Measurements from ENCODE around the gene BBS12. TPM values are rescaled to one million over a fixed set of nuclear protein-coding genes. Genes with fewer than 3 reads are reported as not detected.

BBS12 gene
- total and polyA plus RNA-seq, 2 experiments from 2014 or later: 5.2 to 7.1 TPM

DNA sequence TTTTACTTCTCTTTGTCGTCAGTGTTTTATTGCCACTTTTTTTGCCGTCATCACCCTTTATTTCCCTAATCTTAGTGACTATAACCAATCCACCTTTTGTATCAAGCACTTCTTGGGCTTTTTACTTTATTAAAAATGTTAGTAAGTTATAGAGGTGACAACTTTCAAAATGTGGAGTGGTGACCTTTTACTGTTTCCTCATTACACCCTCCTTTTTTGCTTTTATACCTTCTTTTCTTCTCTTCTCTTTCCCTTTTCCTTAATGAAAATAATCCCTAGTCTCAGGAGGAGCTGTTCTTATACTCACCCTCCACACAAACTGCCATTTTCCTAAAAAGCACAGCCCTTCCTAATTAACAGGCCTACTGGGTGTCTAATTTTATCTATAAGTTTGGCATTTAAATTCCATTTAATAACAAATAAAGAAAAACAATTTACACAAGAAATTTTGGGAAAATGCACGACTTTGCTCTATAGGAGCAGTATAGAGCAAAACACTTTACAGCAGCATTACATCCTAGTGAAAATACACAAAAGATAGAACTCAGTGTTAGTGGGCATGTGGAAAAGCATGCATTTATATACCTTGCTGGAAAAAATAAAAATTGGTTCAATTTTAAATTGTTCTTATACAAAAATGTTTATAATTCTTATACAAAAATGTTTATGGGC lies 27.3 kb downstream of the BBS12 start:
- Histone ChIP-seq H3K4me2 (ENCODE audit: unreplicated experiment) (peak overlapping the region; percentile 50), H3K36me3 (ENCODE audit: low read depth) (no peaks in the 10 kb centered on the region), H3K4me1 (ENCODE audit: insufficient read depth) (peaks cover 55% of the 10 kb centered on the region), H4K20me1 (ENCODE audit: insufficient read depth) (no peaks in the 10 kb centered on the region), H3K9me2 (ENCODE audit: insufficient read depth) (no peaks in the 10 kb centered on the region), H3K27me3 (replicated peaks; ENCODE audit: insufficient read depth) (no peaks in the 10 kb centered on the region), H3K27ac (no peak overlapping the region), H3K79me2 (ENCODE audit: insufficient read depth) (peaks cover 70% of the 10 kb centered on the region), H3K9me3 (ENCODE audit: low read depth) (no peaks in the 10 kb centered on the region), H3K4me3 (no peak overlapping the region), H3K9ac (0 out of 2 replicates have a peak overlapping the region, but pooled peaks have one; percentile 21), H3F3A (ENCODE audit: insufficient read depth) (peaks cover 25% of the 10 kb centered on the region), H2AFZ (peak overlapping the region; percentile 67)
- peak; percentile 70 for DNase-seq
- 66 to 67% methylated on average over 3 of the region's 3 CpGs for WGBS, 2 experiments (ENCODE audit: low coverage in 1 of 2, low lambda C conversion rate in 2 of 2, missing lambda C conversion rate in 2 of 2)
- in situ Hi-C loops (cut with MboI): loop anchor here (10.0 kb wide), 1 partner anchor 155 kb away; no protein-coding TSS in a partner anchor
- no peak for TF ChIP-seq EZH2 (IDR thresholded peaks at IDR 0.05; ENCODE audit: insufficient read depth, poor library complexity, severe bottlenecking)
- TF ChIP-seq EZH2phosphoT487 (IDR thresholded peaks at IDR 0.05; ENCODE audit: insufficient read depth, low read depth): no peak

DNA sequence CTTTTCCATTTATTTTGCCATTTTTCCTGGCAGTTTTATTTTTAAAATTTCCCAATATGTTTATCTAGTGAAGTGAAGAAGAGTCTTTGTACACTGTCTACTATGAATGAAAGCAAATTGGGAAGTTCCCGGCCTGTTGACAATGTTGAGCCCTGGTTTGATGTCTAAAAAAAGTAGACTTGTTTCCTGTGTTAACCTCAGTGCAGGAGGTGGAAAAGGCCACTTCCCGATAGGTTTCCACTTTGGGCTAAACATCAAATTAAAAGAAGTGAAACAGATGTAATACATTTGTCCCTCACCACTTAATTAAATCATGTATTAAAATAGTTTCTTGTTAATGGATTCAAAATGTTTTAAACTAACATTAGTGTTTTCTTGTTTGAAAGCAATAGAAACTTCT lies 30.0 kb downstream of the BBS12 start:
- H3K79me2 ChIP-seq (ENCODE audit: insufficient read depth): peaks cover 69% of the 10 kb centered on the region
- 59 to 62% methylated on average over 2 of the region's 2 CpGs for WGBS, 2 experiments (ENCODE audit: low coverage in 1 of 2, low lambda C conversion rate in 2 of 2, missing lambda C conversion rate in 2 of 2)
- in situ Hi-C loops (cut with MboI): no loop called here
- peak overlapping the region; percentile 11 for H3K4me2 ChIP-seq (ENCODE audit: unreplicated experiment)
- H3K36me3 ChIP-seq (ENCODE audit: low read depth): no peaks in the 10 kb centered on the region
- H3K9ac ChIP-seq: no peak overlapping the region
- H3K27me3 ChIP-seq (replicated peaks; ENCODE audit: insufficient read depth): no peaks in the 10 kb centered on the region
- no peaks in the 10 kb centered on the region for H3K9me2 ChIP-seq (ENCODE audit: insufficient read depth)
- H3K4me1 ChIP-seq (ENCODE audit: insufficient read depth): peaks cover 59% of the 10 kb centered on the region
- H3K4me3 ChIP-seq: no peak overlapping the region
- peaks cover 40% of the 10 kb centered on the region for H3F3A ChIP-seq (ENCODE audit: insufficient read depth)
- no peaks in the 10 kb centered on the region for H4K20me1 ChIP-seq (ENCODE audit: insufficient read depth)
- TF ChIP-seq EZH2phosphoT487 (IDR thresholded peaks at IDR 0.05; ENCODE audit: insufficient read depth, low read depth) (no peak), EZH2 (IDR thresholded peaks at IDR 0.05; ENCODE audit: insufficient read depth, poor library complexity, severe bottlenecking) (no peak)
- H2AFZ ChIP-seq: peak overlapping the region; percentile 40
- peak overlapping the region; percentile 99; the same call in 1 of the 2 replicates for H3K27ac ChIP-seq
- no peaks in the 10 kb centered on the region for H3K9me3 ChIP-seq (ENCODE audit: low read depth)
- DNase-seq: no peak

DNA sequence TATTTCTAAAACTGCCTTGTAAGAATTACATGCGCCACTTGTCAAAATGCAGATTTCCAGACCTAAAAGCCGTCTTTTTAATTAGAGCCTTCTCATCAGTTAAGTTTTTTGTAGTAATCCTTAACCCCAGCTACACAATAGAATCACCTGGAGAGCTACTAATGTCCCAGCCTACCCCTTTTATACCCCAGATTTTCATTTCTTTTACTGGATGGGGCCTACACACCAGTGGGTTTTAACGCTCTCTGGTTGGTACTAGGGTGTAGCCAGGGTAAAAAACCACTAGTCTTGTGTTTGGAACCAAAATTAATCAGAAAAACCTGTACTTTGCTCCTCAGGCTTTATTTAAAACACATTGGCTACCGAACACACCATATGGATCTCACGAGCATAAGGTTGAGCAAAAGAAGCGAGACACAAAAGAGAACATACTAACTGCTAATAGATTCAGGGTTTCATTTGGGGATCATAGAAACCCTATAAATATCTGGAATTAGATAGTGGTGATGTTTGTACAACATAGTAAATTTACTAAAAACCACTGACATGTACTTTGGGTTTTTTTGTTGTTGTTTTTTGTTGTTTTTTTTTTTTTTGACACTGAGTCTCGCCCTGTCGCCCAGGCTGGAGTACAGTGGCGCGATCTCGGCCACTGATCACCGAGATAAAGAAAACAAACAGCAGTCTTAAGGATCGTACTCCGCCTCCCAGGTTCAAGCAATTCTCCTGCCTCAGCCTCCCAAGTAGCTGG lies 30.6 kb downstream of the BBS12 start:
- peak overlapping the region; percentile 90; the same call in 1 of the 2 replicates for H3K9ac ChIP-seq
- H3F3A ChIP-seq (ENCODE audit: insufficient read depth): peaks cover 35% of the 10 kb centered on the region
- peak overlapping the region; percentile 81 for H3K4me2 ChIP-seq (ENCODE audit: unreplicated experiment)
- H3K27me3 ChIP-seq (replicated peaks; ENCODE audit: insufficient read depth): no peaks in the 10 kb centered on the region
- no peaks in the 10 kb centered on the region for H3K9me2 ChIP-seq (ENCODE audit: insufficient read depth)
- WGBS, 2 experiments (ENCODE audit: low coverage in 1 of 2, low lambda C conversion rate in 2 of 2, missing lambda C conversion rate in 2 of 2): 85 to 87% methylated on average over 12 to 14 of the region's 14 CpGs
- H3K4me1 ChIP-seq (ENCODE audit: insufficient read depth): peaks cover 53% of the 10 kb centered on the region
- peaks cover 63% of the 10 kb centered on the region for H3K79me2 ChIP-seq (ENCODE audit: insufficient read depth)
- H3K4me3 ChIP-seq: no peak overlapping the region
- no peaks in the 10 kb centered on the region for H3K9me3 ChIP-seq (ENCODE audit: low read depth)
- peak overlapping the region; percentile 40 for H2AFZ ChIP-seq
- peak overlapping the region; percentile 99 for H3K27ac ChIP-seq
- TF ChIP-seq EZH2 (IDR thresholded peaks at IDR 0.05; ENCODE audit: insufficient read depth, poor library complexity, severe bottlenecking) (no peak), EZH2phosphoT487 (IDR thresholded peaks at IDR 0.05; ENCODE audit: insufficient read depth, low read depth) (no peak)
- no peaks in the 10 kb centered on the region for H3K36me3 ChIP-seq (ENCODE audit: low read depth)
- no peaks in the 10 kb centered on the region for H4K20me1 ChIP-seq (ENCODE audit: insufficient read depth)
- in situ Hi-C loops (cut with MboI): no loop called here
- no peak for DNase-seq

DNA sequence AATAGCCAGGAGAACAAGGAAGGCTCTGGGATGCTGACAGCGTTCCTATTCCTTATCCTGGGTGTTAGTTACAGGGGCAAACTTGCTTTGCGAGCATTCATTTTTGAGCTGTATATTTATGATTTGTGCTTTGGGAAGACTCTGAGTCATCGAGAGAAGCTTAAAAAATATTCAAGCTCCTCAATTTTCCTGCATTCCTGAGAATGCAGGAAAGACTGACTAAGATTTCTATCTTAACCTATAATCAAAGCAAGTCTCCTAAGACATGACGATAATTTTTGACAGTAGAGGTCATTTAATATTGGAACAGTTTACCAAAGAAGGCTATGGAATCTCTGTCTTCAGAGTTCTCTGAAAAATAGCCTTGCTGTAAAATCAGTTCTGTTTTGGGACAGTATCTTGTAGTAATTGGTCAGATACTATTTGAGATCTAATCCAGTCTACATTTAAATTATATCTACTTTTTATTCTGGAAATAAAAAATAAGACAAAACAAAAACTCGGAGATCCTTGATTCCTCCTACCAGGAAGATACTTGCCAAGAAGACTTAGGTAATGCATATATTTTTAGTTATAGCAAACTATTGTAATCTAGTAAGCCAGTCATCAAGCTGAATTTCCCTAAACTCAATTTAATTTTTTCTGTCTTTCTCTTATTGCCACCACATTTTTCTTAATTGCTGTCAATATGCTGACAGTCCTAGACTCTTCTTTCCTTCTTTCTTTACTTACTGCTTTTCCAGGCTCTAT lies 31.7 kb downstream of the BBS12 start:
- Histone ChIP-seq H4K20me1 (ENCODE audit: insufficient read depth) (no peaks in the 10 kb centered on the region), H3K36me3 (ENCODE audit: low read depth) (no peaks in the 10 kb centered on the region), H3K4me2 (ENCODE audit: unreplicated experiment) (peak overlapping the region; percentile 81), H3F3A (ENCODE audit: insufficient read depth) (peaks cover 32% of the 10 kb centered on the region), H2AFZ (no peak overlapping the region), H3K27me3 (replicated peaks; ENCODE audit: insufficient read depth) (no peaks in the 10 kb centered on the region), H3K9me3 (ENCODE audit: low read depth) (no peaks in the 10 kb centered on the region), H3K9me2 (ENCODE audit: insufficient read depth) (no peaks in the 10 kb centered on the region), H3K27ac (peak overlapping the region; percentile 99), H3K4me3 (peak overlapping the region; percentile 60), H3K9ac (peak overlapping the region; percentile 90), H3K4me1 (ENCODE audit: insufficient read depth) (peaks cover 50% of the 10 kb centered on the region), H3K79me2 (ENCODE audit: insufficient read depth) (peaks cover 54% of the 10 kb centered on the region)
- TF ChIP-seq EZH2phosphoT487 (IDR thresholded peaks at IDR 0.05; ENCODE audit: insufficient read depth, low read depth): no peak
- no peak for TF ChIP-seq EZH2 (IDR thresholded peaks at IDR 0.05; ENCODE audit: insufficient read depth, poor library complexity, severe bottlenecking)
- in situ Hi-C loops (cut with MboI): no loop called here
- peak; percentile 71 for DNase-seq
- 14% methylated on average over 5 of the region's 5 CpGs for WGBS, 2 experiments (ENCODE audit: low coverage in 1 of 2, low lambda C conversion rate in 2 of 2, missing lambda C conversion rate in 2 of 2)

Measured in GM23248 (cell line).